ENCODE measurements around the gene TNKS2.

Gene TNKS2

GRCh38 chr10:91908337-91909116 lies 110.3 kb downstream of the TNKS2 start:
- DNase-seq (ENCODE audit: insufficient read length, low spot score) (peak; percentile 55), FAIRE-seq (no peak)
- TF ChIP-seq CTCF (IDR thresholded peaks at IDR 0.05; ENCODE audit: insufficient read depth, missing control alignments), result peak; percentile 54

- TF ChIP-seq CTCF (IDR thresholded peaks at IDR 0.05; ENCODE audit: insufficient read depth, missing control alignments), result no peak
- no peak for FAIRE-seq
- no peak for DNase-seq (ENCODE audit: insufficient read length, low spot score)
Measured at GRCh38 chr10:91909117-91909677, 111.0 kb downstream of the TNKS2 start, which contains the start of gene FGFBP3. Gene FGFBP3, minus strand, starts transcription at chr10:91909486. Its CDS starts 517 bp downstream, at chr10:91908969.

- FAIRE-seq, result no peak
Measured at GRCh38 chr10:91910467-91910866, 112.2 kb downstream of the TNKS2 start.

More at GRCh38 chr10:91910467-91910866, 112.2 kb downstream of the TNKS2 start:
- no peak for DNase-seq (ENCODE audit: insufficient read length, low spot score)
- no peak for TF ChIP-seq CTCF (IDR thresholded peaks at IDR 0.05; ENCODE audit: insufficient read depth, missing control alignments)

Measured in D721Med (cell line).